ENCODE results near the gene JPH4.
"Not testable (repeated sequence)": the region's sequence is repeated elsewhere in the genome, so short reads cannot be mapped to it uniquely, and the experiment has no call there.

JPH4 gene

DNA sequence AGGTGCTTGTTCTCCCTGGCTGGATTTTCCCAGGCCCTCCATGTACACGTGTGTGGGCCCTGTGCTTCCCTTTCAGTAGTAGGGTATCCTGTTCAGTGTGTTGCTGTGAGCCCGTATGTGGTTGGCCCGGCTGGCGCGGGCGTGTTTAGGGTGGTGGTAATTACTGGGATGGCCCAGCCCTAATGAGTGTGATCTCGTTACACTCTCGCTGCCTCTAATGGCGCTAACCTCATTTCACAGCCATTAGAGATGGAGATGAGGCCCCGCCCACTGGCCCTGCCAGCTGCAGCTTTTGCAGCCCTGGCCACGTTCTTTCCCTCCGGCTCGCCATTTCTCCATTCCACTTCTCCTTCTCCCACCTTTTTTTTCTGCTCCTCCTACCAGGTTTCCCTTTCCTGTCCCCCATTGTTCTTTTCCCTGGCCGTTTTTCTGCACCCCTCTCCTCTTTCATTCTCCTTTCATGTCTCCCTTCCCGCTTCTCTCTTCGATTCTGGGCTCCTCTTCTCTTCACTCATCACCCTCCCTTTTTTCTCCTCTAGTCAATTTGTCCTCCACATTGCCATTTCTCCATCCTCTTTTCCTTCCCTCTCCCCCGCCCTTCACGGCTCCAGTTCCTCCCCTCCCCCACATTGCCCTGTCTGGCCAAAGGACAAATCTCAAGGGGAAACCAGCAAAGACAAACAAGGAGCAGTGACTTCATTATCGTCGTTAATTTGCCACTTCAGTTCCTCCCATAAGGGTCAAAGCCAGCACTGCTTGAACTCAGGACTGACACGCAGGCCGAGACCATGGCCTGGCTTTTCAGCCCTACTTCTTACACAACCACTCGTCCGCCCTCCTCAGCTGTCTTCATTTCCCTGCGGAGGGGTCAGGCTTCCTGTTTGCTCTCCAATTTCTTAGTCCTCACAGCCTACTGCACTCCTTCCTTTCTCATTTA, 33.8 kb downstream of the JPH4 start:
- DNase-seq = no peak

DNA sequence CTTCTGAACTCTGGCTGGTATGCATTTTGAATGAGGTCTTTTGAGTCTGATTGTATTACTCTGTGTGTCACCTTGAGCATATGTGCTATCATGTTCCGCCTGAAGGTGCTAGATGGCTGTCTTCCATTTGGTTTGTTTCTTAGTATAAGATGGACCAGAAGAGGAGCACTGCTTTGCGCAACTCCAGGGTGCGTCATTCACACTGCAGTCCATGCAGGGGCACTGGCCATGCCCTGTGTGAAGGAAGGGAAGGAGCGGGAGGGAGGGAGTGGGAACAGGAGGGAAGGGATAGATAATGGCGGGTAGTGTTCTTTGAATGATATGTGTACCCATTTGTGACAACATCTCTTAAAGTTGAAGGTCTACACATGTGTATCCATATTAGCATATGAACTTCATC, 35.2 kb downstream of the JPH4 start:
- DNase-seq = no peak

DNA sequence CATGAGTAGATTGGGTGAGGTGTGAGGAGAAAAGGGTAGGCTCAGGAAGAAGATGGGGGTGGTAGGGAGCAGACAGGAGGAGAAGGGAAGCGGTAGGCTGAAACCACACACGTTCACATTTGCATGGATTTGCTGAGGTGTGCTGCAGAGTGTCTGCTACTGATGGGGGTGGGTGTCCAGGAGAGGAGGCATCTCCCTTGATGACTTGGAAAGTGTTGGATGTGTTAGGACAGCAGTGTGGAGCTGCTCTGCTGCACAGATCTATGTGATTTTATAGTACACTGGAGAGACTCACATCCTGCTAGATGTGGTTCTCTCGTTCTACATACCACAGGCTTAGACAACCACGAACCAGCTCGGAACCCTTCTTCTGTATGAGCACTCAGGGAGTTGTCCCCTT, 36.3 kb downstream of the JPH4 start:
- no peak for DNase-seq

DNA sequence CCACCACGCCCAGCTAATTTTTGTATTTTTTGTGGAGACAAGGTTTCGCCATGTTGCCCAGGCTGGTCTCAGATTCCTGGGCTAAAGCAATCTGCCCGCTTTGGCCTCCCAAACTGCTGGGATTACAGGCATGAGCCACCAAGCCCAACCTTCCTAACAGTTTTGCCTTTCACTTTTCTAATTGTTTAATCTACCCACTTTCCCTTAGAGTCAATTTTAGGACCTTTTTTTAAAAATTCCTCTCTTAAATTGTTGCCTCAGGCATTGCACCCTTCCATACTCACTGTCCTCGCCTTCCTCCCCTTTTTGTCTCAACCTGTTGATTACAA, 38.5 kb downstream of the JPH4 start:
- DNase-seq = no peak

DNA sequence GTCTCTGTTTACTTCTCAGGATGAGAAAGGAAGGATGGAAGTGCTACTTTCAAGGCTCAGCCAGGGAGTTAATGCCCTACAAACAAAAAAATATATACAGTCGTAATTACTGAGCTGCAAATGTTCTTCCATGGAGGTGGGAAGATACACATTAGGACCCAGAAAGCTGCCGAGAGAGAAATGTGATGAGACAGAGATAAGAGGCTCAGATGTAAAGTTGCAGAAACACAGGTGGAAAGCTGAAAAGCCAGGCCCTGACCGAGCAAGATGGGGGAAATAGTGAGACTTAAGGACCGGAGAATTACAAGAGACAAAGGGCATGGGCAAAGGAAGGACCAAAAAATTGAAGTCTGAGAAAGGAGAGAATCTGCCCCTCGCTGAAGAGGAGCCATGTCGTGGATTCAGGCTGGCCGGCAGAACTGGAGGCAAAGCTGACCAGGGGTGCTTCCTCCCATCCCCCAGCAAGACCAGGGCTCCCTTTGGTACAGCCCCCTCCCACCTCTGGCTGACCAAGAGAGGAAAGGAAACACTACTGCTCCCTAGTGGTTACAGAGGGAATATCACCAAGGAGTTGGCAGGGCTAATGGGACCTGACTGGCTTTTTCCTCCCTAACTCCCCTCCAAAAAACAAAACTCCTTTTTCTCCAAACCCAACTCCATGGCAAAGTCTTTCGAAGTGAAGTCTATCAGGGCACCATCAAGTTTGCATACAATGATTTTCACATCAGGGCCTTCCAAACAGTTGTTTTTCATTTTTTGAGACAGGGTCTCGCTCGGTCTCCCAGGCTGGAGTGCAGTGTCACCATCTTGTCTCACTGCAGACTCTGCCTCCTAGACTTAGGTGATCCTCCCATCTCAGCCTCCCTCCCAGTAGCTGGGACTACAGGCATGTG, 39.1 kb downstream of the JPH4 start:
- peak; percentile 23 for DNase-seq

DNA sequence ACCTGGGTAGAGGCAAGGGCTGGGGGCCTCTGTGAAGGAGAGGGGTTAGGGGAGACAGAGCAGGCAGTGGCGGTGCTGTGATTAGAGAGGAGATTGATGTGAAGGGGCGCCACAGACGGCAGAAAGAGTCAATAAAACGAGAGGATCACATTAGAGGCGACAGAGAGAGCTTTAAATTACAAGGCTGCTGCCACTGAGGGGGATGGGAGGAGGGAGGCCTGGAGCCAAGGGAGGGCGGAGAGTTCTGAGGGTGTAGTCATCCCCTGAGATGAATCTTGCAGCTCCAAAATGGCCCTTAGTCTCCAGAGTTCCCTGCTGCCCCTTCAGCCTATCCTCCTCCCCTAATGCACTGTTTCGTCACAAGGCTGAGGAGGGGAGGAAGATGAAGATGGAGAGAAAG, 39.8 kb downstream of the JPH4 start:
- no peak for DNase-seq

DNA sequence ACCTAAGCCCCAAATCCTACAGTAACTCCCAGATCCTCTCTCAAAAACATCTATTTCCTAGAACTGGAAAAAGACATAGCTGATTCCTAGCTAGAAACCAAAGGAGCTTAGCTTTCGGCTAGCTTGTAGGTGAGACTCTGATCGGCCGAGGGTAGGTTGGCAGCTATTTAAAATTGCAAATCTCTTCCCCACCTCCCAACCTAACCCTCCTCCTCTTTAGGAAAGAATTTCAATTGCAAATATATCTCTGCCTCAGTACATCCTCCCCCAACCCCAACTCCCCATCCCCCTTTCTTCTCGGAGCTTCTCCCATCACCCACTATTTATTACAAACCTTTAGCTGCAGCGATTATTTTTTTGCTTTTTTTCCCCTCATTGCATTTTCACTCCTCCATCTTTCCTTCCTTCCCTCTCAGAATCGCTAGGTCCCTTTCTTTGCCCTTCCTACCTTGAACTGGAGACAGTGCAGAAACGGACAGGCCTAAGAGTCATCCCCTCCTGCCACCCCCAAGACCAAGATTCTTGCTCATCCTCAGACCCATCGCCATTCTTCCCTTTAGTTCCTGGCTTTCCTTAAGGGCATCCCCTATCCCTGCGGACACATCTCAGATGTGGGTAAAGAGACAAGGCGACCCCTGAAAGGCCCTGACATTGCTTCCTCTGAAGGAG, 40.4 kb downstream of the JPH4 start:
- no peak for DNase-seq

DNA sequence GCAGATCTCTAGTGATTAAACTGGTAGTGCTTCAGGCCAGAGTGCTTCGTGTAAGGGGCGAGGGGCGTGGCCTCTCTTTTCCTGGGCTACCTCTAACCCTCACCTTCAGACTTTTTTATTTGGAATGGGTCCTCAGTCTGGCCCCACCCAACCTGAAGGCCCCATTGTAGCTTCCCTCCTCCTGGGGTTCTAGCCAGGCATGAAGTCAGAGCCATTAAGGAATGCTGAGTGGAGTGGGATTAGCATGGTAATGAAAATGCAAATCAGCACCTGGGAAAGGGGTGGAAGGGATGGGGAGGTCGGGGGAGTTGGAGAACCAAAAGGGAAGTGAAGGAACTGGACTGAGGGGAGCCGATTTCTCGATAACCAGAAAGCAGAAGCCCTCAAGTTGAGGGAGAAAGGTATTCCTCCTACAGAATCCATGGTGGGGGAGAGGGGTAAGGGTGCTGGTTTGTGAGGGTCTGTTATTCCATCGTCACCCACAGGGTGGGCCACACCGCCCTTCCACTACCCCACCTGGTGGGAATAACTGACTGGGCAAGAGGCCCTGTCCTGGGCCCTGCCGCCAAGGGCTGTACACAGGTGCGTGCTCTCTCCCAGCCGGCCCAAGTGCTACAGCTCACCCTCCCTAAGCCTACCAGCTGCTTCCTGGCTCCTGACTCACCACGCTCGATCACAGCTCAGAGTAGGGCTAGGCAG, 41.1 kb downstream of the JPH4 start:
- no peak for DNase-seq

DNA sequence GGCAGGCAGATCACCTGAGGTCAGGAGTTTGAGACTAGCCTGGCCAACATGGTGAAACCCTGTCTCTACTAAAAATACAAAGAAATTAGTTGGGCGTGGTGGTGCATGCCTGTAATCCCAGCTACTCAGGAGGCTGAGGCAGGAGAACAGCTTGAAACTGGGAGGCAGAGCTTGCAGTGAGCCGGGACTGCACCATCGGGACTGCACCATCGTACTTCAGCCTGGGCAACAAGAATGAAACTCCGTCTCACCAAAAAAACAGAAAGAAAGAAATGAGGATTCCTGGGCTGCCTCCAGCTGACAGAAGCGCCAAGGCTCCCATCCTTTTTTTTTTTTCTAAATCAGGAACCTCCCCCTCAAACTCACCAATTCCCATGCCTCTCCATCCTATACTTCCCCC, 41.7 kb downstream of the JPH4 start:
- DNase-seq = not testable (repeated sequence)

DNA sequence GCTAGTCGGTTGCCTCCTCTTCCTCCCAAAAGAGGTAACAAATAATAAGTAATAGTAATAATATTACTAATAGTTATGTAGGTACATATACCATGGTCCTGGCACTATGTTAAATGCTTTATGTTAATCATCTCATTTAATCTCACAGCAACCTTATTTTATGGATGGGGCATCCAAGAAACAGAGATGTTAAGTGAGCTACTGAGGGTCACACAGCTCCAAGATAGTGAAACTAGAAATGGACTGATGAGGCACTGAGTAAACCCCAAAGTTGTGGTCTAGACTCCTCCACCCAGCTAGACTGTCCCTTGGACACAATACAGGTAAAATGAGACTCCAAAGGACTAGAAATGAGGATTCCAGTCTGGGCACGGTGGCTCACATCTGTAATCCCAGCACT, 42.1 kb downstream of the JPH4 start:
- no peak for DNase-seq

DNA sequence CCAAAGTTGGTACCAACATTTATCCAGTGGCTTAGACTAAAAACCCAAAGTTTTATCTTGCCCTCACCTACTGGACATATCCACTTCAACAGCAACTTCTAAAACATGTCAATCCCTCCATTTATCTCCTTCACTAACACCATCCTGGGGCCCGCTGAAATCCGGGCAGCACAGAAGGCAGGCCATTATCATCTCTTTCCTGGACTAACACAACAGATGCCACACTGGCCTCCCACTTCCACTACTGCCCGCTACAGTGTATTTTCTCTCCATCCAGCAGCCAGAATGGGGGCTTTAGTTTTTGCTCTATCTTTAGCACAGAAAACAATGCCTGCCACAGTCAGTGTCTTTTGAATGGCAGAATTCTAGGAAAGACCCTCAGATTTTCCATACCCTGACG, 42.6 kb downstream of the JPH4 start:
- no peak for DNase-seq

DNA sequence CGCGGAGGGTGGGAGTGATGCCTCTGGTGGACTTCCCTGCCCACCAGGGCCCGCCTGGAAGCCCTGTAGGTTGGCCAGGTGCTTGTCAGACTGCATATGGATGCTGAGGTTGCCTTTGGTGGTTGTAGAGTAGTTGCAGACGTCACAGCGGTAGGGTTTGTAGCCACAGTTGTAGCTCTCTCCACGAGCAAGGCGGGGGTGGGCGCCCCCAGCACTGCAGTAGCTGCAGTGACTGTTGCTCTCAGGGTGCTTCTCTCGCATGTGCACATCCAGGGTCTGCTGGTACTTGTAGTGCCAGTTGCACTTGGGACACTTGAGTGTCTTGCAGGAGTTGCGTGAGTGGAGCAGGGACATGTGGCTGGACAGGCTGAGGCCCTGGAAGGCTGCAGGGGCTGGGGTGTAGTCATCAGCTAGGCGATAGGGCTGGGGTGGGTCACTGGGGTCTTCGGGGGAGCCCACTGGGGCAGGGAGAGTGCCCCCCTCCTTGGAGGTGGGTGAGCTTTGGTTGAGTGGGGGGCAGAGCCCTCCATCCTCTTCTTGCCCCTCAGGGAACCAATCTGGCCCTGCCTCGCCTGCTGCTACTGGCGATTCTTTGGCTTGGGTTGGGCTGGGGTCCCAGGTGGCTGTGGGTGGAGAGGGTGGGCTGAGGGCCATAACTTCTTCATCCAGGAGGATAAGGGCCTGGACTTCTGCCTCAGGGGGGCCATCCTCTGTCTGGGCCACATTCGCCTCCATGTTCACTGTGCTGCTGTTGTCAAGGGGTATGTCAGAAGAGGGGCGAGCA, 44.7 kb downstream of the JPH4 start:
- DNase-seq = no peak

DNA sequence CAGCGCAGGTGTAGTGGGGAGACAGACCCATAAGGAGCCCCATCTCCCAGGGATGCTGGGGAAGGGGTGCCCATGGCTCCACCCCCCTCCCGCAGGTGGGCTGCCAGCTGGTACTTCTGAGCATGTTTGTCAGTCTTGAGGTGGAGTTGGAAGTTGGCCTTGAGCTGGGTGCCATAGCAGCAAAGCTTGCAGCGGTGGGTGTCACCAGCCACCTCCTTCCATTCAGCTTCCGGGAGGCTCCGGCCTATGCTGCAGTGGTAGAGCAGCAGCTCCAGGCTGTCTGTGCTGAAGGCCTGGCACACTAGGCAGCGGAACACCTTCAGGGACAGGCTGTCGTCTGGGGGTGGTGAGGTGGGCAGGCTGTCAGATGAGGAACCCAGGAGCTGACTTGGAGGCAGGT, 45.9 kb downstream of the JPH4 start:
- DNase-seq = no peak

DNA sequence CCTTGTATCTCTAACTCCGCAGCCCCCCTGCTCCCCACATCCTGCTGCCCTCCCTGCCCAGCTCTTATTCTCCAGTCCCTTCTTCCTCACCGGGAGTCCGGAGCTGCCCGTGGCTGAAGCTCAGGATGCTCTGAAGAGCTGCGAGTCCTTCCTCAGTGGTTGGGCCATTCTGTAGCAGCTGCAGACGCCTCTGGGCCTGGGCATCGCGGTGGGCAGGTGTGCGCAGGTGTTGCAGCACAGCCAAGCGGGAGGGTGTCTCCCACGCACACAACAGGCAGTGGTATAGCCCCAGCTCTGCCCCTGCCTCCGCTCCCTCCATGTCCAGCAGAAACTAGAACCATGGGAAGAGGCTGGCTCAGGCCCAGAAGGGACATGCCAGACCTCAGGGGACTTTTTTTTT, 47.2 kb downstream of the JPH4 start:
- no peak for DNase-seq

DNA sequence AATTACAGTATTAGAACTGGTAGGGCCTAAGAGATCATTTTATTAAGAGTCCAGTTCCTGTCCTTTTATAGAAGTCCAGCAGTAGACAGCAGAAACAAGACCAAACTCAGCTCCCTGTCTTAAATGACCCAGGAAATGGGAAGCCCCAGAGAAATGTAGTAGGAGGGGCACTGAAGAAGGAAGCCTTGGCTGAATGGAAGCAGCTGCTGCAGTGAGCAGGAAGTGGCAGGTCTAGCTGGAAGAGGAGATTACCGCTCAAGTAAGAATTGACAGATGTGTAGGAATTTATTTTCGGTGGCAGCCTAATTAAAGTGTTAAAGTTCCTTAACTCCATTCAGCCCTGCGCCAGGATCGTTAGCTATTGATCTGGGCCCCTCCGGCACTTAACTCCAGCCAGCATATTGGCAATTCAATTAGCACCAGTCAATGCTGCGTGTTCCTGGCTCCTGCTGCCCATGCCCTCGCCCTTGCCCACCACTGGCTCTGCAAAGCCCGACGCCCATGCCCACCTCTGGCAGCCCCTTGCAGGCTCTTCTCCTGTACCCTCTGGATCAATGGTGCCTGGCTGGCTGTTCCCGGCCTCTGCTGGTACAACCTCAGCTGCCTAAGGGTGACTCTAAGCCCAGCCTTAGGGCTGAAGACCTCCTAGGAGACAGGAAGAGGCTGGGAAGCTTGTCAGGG, 48.1 kb downstream of the JPH4 start:
- no peak for DNase-seq

DNA sequence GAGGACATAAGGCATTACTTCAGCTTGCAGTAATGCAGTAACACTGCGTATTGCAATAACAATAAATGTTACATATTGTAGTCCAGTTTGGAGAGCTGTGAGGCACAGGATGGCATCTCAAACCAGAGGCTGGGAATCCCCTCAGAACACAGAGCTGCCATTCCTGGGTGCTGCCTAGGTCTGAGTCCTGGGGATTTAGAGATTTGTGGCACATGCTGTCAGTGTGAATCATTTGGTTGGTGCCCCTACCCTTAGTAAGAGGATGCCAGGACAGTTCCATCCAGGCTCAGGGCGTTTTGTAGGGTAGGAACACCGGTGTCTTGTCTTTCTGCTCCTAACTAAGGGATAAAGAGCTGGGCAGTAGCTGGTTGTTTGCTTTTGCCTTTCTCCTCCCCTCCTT, 49.6 kb downstream of the JPH4 start:
- no peak for DNase-seq

DNA sequence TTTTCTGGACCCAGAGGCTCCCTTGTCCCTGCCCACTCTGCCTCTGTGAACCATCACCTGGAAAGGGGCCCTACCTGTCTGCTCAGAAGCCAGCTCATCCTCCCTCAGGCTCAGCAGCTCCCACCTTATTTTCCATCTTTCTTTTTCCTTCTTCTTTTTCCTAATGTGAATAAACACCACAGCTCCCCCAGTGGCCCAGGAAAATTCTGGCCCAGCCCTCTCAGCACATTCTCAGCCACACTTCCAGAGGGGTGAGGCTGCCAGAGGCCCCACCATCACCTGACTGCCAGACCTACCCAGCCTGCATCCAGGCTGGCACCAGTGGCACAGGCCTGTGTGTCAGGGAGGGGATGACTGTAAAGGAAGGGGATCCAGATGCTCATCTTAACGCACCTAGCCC, 50.0 kb downstream of the JPH4 start:
- no peak for DNase-seq

DNA sequence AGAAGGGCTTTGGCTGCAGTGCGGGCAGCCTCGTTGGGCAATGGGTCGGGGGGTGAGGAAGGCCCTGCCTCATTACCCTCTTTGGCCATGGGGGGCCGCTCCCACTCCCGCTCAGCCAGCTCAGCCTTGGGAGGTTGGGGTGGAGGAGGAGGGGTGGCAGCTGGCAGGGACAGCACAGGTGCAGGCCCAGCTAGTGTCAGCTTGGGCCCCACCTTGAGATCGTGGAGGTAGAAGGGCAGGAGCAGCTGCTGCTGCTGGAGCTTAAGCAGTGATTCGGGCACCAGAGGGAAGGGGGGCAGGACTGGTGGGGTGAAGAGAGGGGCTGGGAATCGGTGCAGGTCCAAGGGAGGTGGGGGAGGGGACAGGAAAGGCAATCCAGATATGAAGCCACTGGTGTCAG, 53.0 kb downstream of the JPH4 start:
- DNase-seq = no peak

DNA sequence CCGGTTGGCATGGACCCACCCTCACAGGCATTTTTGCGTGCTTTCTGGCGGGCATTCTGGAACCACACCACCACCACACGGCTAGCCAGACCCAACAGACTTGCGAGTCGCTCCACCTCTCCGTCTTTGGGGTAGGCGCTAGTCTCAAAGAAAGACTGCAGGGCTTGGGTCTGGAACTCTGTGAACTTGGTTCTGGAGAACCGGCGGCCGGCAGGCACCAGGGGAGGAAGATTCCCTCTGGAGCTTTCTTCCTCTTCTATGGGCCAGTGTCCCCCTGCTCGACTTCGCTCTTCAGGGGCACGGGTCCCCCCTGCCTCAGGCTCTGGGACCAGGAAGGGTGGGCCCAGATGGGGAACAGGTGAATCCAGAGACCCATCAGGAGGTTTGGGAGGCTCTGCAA, 53.6 kb downstream of the JPH4 start:
- no peak for DNase-seq

DNA sequence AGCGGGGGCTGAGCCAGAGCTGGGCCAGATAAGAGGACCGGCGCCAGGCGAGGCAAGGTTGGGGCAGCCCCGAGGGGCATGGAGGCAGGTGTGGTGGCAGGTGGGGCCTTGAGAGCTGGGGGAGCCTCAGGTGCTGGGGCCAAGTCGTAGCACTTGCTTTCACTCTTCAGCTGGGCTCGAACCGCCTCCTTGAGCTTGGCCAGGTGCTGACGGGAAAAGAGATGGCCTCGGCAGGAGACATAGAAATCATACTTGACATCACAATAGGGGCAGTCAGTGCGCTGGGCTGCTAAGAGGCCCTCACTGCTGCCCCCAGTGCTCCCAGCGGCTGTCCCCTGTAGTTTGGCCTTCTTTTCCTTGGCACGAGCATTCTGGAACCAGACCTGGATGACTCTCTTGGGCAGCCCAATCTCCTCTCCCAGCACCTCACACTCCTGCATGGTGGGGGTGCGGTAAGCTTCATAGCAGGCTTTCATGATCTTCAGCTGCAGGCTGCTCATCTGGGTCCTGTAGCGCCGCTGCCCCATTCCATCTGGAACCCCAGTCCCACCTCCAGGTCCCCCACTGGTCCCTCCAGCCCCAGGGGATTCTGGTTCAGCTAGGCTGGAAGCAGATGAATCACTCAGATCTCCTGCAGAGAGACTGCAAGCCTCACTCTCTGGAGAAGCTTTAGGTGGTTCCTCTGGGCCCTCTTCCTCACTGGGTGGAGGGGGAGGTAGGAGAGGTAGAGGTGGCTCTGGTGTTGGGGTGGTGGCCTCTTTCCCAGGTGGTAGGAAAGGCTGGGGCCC, 55.2 kb downstream of the JPH4 start:
- DNase-seq = no peak

Measured in stimulated activated CD4-positive, alpha-beta T cell treated with anti-CD3 and anti-CD28 coated beads, Interleukin-4, amount 100 ng/mL, for 24 hours (primary cell).